IMR-90 (cell line): ENCODE data around the gene YBX1. TPM values are rescaled to one million over a fixed set of nuclear protein-coding genes. Genes with fewer than 3 reads are reported as not detected.

Experiments used
- ATAC-seq: fragments of 200-7000 bp; cut with Tn5 transposase; 2 replicates; pipeline ENCODE4 v1.9.1; 2020; ENCODE audit warnings: low read depth, mild to moderate bottlenecking, moderate library complexity
- BruUV-seq: library from RNA; stranded (reverse); fragments of 400-500 nt; replicated peaks from 2 replicates; lab custom pipeline; 2021; lab: Mats Ljungman, UMichigan
- CTCF ChIA-PET: fragments of 300-600 bp; formaldehyde crosslinking; extraction: SDS; loops from one replicate; lab custom pipeline; 2021; ENCODE audit warnings: antibody characterized with exemption; lab: Yijun Ruan, JAX
- POLR2A ChIA-PET: fragments of 300-600 bp; sonication (Branson Sonifier 250); formaldehyde crosslinking; loops from one replicate; lab custom pipeline; 2022; ENCODE audit warnings: antibody characterized with exemption; ENCODE audit not compliant: unreplicated experiment; lab: Charles Lee
- DNase-seq: peaks from one replicate; pipeline ENCODE4 v3.0.0; 2013
- H2AFZ ChIP-seq: replicated peaks from 2 replicates; pipeline ENCODE3; 2013; ENCODE audit warnings: low read length, mild to moderate bottlenecking; ENCODE audit not compliant: poor library complexity
- H2AK5ac ChIP-seq: 2 replicates; pipeline ENCODE4 v1.6.1; 2013; ENCODE audit warnings: low read depth, low read length, inconsistent platforms
- H2AK9ac ChIP-seq: replicated peaks from 2 replicates; pipeline ENCODE3; 2013; ENCODE audit warnings: mild to moderate bottlenecking, low read depth, low read length, moderate library complexity; ENCODE audit not compliant: poor library complexity
- H2BK120ac ChIP-seq: 2 replicates; pipeline ENCODE4 v1.6.1; 2013; ENCODE audit warnings: low read depth, low read length, inconsistent platforms
- H2BK15ac ChIP-seq: 3 replicates; pipeline ENCODE4 v1.6.1; 2013; ENCODE audit warnings: low read depth, low read length, inconsistent platforms
- H2BK20ac ChIP-seq: 2 replicates; pipeline ENCODE4 v1.6.1; 2013; ENCODE audit warnings: low read depth, mild to moderate bottlenecking, inconsistent platforms, low read length, moderate library complexity
- H2BK5ac ChIP-seq: 2 replicates; pipeline ENCODE4 v1.6.1; 2013; ENCODE audit warnings: mild to moderate bottlenecking, low read depth, low read length, inconsistent platforms; ENCODE audit not compliant: poor library complexity, severe bottlenecking
- H3K14ac ChIP-seq: replicated peaks from 2 replicates; pipeline ENCODE4 v1.6.1; 2013; ENCODE audit warnings: low read depth, low read length, inconsistent platforms
- H3K18ac ChIP-seq: 2 replicates; pipeline ENCODE4 v1.6.1; 2013; ENCODE audit warnings: low read depth, low read length, control low read depth
- H3K23ac ChIP-seq: 2 replicates; pipeline ENCODE4 v1.6.1; 2013; ENCODE audit warnings: low read depth, low read length, inconsistent platforms
- H3K27ac ChIP-seq: 2 replicates; pipeline ENCODE4 v1.5.1; 2013; ENCODE audit warnings: mild to moderate bottlenecking, control low read depth, low read length; ENCODE audit not compliant: insufficient read depth
- H3K27me3 ChIP-seq: 2 replicates; pipeline ENCODE4 v1.6.1; 2013; ENCODE audit warnings: low read length; ENCODE audit not compliant: control insufficient read depth, insufficient read depth
- H3K36me3 ChIP-seq: 2 replicates; pipeline ENCODE4 v1.6.1; 2013; ENCODE audit warnings: low read length, mixed read lengths; ENCODE audit not compliant: control insufficient read depth, insufficient read depth
- H3K4ac ChIP-seq: 2 replicates; pipeline ENCODE4 v1.6.1; 2013; ENCODE audit warnings: low read depth, low read length, inconsistent platforms
- H3K4me1 ChIP-seq: 2 replicates; pipeline ENCODE4 v1.6.1; 2013; ENCODE audit warnings: low read length, mixed read lengths; ENCODE audit not compliant: control insufficient read depth, insufficient read depth
- H3K4me2 ChIP-seq: 2 replicates; pipeline ENCODE4 v1.6.1; 2013; ENCODE audit warnings: low read depth, mild to moderate bottlenecking, control low read depth, low read length, moderate library complexity
- H3K4me3 ChIP-seq: 2 replicates; pipeline ENCODE4 v1.5.1; 2013; ENCODE audit warnings: low read depth, mild to moderate bottlenecking, control low read depth, low read length, moderate library complexity; ENCODE audit not compliant: insufficient read depth
- H3K56ac ChIP-seq: 2 replicates; pipeline ENCODE4 v1.6.1; 2013; ENCODE audit warnings: low read length, inconsistent platforms; ENCODE audit not compliant: insufficient read depth; ENCODE audit errors: extremely low read depth
- H3K79me1 ChIP-seq, 2 experiments: 2 replicates each; pipeline ENCODE4 v1.6.1; 2013; ENCODE audit warnings: low read length in 2 of 2, inconsistent platforms in 1 of 2, low read depth in 1 of 2
- H3K9ac ChIP-seq: 2 replicates; pipeline ENCODE4 v1.6.1; 2013; ENCODE audit warnings: low read depth, low read length, control low read depth
- H3K9me1 ChIP-seq: 2 replicates; pipeline ENCODE4 v1.6.1; 2013; ENCODE audit warnings: low read length, inconsistent platforms; ENCODE audit not compliant: insufficient read depth
- H3K9me3 ChIP-seq: 2 replicates; pipeline ENCODE4 v1.6.1; 2013; ENCODE audit warnings: low read length; ENCODE audit not compliant: control insufficient read depth, insufficient read depth
- H4K20me1 ChIP-seq: 2 replicates; pipeline ENCODE4 v1.6.1; 2013; ENCODE audit warnings: low read length, inconsistent platforms; ENCODE audit not compliant: insufficient read depth
- H4K5ac ChIP-seq: 2 replicates; pipeline ENCODE4 v1.6.1; 2013; ENCODE audit warnings: mild to moderate bottlenecking, low read depth, low read length, control low read depth
- H4K8ac ChIP-seq, 2 experiments: 2 replicates each; pipeline ENCODE4 v1.6.1; 2013; ENCODE audit warnings: low read depth in 2 of 2, low read length in 2 of 2, control low read depth in 1 of 2, inconsistent platforms in 1 of 2
- H4K91ac ChIP-seq: 2 replicates; pipeline ENCODE4 v1.6.1; 2013; ENCODE audit warnings: low read depth, low read length, inconsistent platforms; ENCODE audit not compliant: insufficient read depth
- CEBPB ChIP-seq: IDR thresholded peaks from 2 replicates; pipeline ENCODE4 v1.6.1; 2012; ENCODE audit warnings: low read depth, low read length, improper control_type of control experiment
- CTCF ChIP-seq: conservative IDR thresholded peaks from 2 replicates; pipeline ENCODE4 v1.5.1; 2012; ENCODE audit warnings: mild to moderate bottlenecking, low read depth, low read length, improper control_type of control experiment
- MAFK ChIP-seq: IDR thresholded peaks from 2 replicates; pipeline ENCODE4 v1.6.1; 2012; ENCODE audit warnings: low read depth, low read length, improper control_type of control experiment
- MAZ ChIP-seq: IDR thresholded peaks from 2 replicates; pipeline ENCODE4 v1.6.1; 2012; ENCODE audit warnings: low read depth, mild to moderate bottlenecking, low read length, improper control_type of control experiment, moderate library complexity, borderline replicate concordance
- MXI1 ChIP-seq: IDR thresholded peaks from 2 replicates; pipeline ENCODE4 v1.6.1; 2012; ENCODE audit warnings: low read depth, mild to moderate bottlenecking, low read length, moderate library complexity, borderline replicate concordance
- NFE2L2 ChIP-seq: fragments of 150-350 bp; IDR thresholded peaks from 2 replicates; pipeline ENCODE4 v1.6.1; 2016; ENCODE audit warnings: low read depth, mild to moderate bottlenecking, low read length
- RAD21 ChIP-seq: IDR thresholded peaks from 2 replicates; pipeline ENCODE4 v1.6.1; 2012; ENCODE audit warnings: low read length, improper control_type of control experiment
- RCOR1 ChIP-seq: IDR thresholded peaks from 2 replicates; pipeline ENCODE4 v1.6.1; 2012; ENCODE audit warnings: mild to moderate bottlenecking, low read length, improper control_type of control experiment; ENCODE audit not compliant: insufficient replicate concordance
- RFX5 ChIP-seq: IDR thresholded peaks from 2 replicates; pipeline ENCODE4 v1.8.0; 2012; ENCODE audit warnings: low read depth, mild to moderate bottlenecking, low read length, moderate library complexity
- SMC3 ChIP-seq: fragments of 150-350 bp; IDR thresholded peaks from 2 replicates; pipeline ENCODE4 v1.6.1; 2016; ENCODE audit warnings: low read depth, mild to moderate bottlenecking, antibody characterized with exemption, low read length, moderate library complexity
- USF2 ChIP-seq: fragments of 150-350 bp; IDR thresholded peaks from 2 replicates; pipeline ENCODE4 v1.6.1; 2017; ENCODE audit warnings: mild to moderate bottlenecking, antibody characterized with exemption, low read length, low read depth
- WGBS, 2 experiments: methylation state at CpG; one replicate each; pipeline versions ENCODE4 v1.1.5 to v1.1.7; 2013; ENCODE audit warnings: missing lambda C conversion rate in 2 of 2; ENCODE audit not compliant: insufficient read length in 1 of 2; ENCODE audit errors: extremely low coverage in 2 of 2; 5-methylcytosine and 5-hydroxymethylcytosine counted together
- dilution Hi-C: fragments of 300-500 bp; cut with HindIII; formaldehyde crosslinking; loops from one replicate; pipeline ENCODE4 v1.14.3; 2018; ENCODE audit warnings: low sequenced_read_pairs; ENCODE audit not compliant: unreplicated experiment
- in situ Hi-C: fragments of 300-500 bp; cut with MboI; formaldehyde crosslinking; loops from 3 replicates; pipeline ENCODE4 v1.14.3; 2019; ENCODE audit warnings: low sequenced_read_pairs, inconsistent platforms, mixed read lengths
- intact Hi-C: fragments of 100-400 bp; cut with micrococcal nuclease; formaldehyde crosslinking; loops from 2 replicates; pipeline ENCODE4 v1.10.0; 2022
- polyA plus RNA-seq, 3 experiments: library from polyadenylated mRNA; depleted of rRNA; stranded (reverse); fragments of >200 nt; gene quantifications; 2 replicates each; pipeline ENCODE4 v1.2.3, GENCODE V29; 2012; ENCODE audit warnings: low replicate concordance in 1 of 3
- total RNA-seq: library from RNA; depleted of rRNA; stranded (reverse); fragments of >200 nt; gene quantifications from 2 replicates; pipeline ENCODE4 v1.2.3, GENCODE V29; 2012
- TF ChIP-seq, protein P1 (sequence below): fragments of 150-350 bp; IDR thresholded peaks from 2 replicates; pipeline ENCODE4 v1.6.1; 2016; ENCODE audit warnings: low read depth, mild to moderate bottlenecking, low read length, moderate library complexity, borderline replicate concordance

Gene YBX1
- total and polyA plus RNA-seq, 2 of the 4 experiments (the other 2 are of a cell fraction): 605 to 843 TPM

DNA sequence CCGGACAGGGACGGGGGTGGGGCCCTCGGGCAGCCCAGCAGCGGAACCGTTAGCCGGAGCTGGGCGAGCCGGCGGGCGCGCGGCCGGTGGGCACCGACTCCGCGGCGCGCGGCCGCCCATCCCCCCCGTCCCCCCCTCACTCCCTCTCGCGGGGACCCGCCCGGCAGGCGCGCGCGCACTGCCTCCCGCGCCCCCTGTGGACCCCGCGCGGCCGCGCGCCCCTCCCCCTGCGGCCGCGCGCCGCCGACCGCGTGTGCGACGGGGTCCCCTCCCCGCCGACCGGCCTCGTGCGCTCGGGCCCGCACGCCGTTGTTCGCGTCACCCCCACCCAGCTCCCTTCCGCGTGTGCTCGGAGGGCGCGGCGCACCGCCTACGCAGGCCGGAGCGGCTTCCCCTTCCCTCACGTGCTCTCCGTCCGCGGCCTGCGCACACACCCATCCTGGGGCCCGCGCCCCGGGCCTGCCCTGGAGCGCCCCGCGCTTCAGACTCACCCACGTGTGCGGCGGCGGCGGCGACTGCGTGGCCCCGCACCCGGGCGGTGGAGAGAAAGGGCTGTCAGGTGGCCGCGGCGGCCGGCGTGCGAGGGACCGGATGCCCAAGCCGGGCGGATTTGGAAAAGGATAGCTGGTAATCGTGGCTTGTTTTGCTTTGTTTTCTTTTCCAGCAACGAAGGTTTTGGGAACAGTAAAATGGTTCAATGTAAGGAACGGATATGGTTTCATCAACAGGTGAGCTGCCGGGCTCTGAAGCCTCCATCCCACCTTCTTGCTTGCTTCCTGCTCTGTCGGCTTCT lies 717 bp downstream of the YBX1 start:
- Histone ChIP-seq H3K23ac (peak overlapping the region; percentile 84; the same call in 1 of the 2 replicates), H2AK5ac (peak overlapping the region; percentile 56), H3K4me2 (peak overlapping the region; percentile 100), H4K91ac (no peak overlapping the region; the same call in 1 of the 2 replicates), H3K56ac (peak overlapping the region; percentile 67; the same call in 1 of the 2 replicates), H3K9ac (peak overlapping the region; percentile 64), H3K18ac (no peak overlapping the region), H4K8ac (no peak overlapping the region), H2BK15ac (no peak overlapping the region), H3K79me1 (peaks cover 12 to 28% of the 10 kb centered on the region in 2 experiments; a peak in 3 of 4 replicates), H2AK9ac (peak overlapping the region; percentile 93), H4K5ac (no peak overlapping the region), H3K27ac (peak overlapping the region; percentile 69), H3K4ac (peak overlapping the region; percentile 3; the same call in 1 of the 2 replicates), H4K20me1 (peaks cover 50% of the 10 kb centered on the region), H3K4me3 (peak overlapping the region; percentile 84), H3K27me3 (no peaks in the 10 kb centered on the region), H2BK20ac (no peak overlapping the region), H2BK5ac (peak overlapping the region; percentile 59), H3K9me1 (peaks cover 15% of the 10 kb centered on the region), H2BK120ac (no peak overlapping the region), H3K4me1 (peaks cover 15% of the 10 kb centered on the region; the same call in 1 of the 2 replicates), H3K36me3 (peaks cover 5% of the 10 kb centered on the region), H3K14ac (0 out of 2 replicates have a peak overlapping the region, but pooled peaks have one; percentile 15), H3K9me3 (no peaks in the 10 kb centered on the region), H2AFZ (peak overlapping the region; percentile 80)
- no TSS peak for BruUV-seq
- ATAC-seq (peak; percentile 40), DNase-seq (peak; percentile 69)
- 0% methylated on average over 20 of the region's 103 CpGs; no CpG with 5 or more reads in 1 of the 2 experiments for WGBS, 2 experiments
- intact Hi-C loops: loop anchor here (1.0 to 10.0 kb wide), 5 partner anchors 25 to 538 kb away; partner anchors contain the start of genes C1orf50, P3H1, PPIH and ZNF691
- ChIA-PET POLR2A (interaction anchor here (0.5 to 1.5 kb wide), 4 partner anchors 11 to 83 kb away, joined by 3 to 6 read pairs (median 4); no protein-coding TSS in a partner anchor), CTCF (interaction anchor here (1.1 kb wide), 1 partner anchor 25 kb away, joined by 5 read pairs; no protein-coding TSS in a partner anchor)
- dilution Hi-C loops: no loop called here
- in situ Hi-C loops: no loop called here
- TF ChIP-seq RFX5 (no peak), SMC3 (no peak), RCOR1 (no peak), CTCF (no peak), MXI1 (peak; percentile 99), NFE2L2 (no peak), CEBPB (no peak), MAFK (no peak), MAZ (0 out of 2 replicates have a peak, but pooled peaks have one; percentile 31), USF2 (peak; percentile 85), RAD21 (no peak)
- TF ChIP-seq, protein P1, sequence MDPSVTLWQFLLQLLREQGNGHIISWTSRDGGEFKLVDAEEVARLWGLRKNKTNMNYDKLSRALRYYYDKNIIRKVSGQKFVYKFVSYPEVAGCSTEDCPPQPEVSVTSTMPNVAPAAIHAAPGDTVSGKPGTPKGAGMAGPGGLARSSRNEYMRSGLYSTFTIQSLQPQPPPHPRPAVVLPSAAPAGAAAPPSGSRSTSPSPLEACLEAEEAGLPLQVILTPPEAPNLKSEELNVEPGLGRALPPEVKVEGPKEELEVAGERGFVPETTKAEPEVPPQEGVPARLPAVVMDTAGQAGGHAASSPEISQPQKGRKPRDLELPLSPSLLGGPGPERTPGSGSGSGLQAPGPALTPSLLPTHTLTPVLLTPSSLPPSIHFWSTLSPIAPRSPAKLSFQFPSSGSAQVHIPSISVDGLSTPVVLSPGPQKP: no peak
